WTC11 (cell line): ENCODE measurements around the gene CEP72. TPM values are rescaled to one million over a fixed set of nuclear protein-coding genes. Genes with fewer than 3 reads are reported as not detected.
A peak's percentile ranks its signal among the peaks of the same experiment; 100 is the strongest.

ENCODE experiments used
- ATAC-seq: fragments of 200-7000 bp; cut with Tn5 transposase; 2 replicates; pipeline ENCODE4 v1.10.0; 2021; ENCODE audit warnings: mild to moderate bottlenecking, moderate library complexity
- CTCF ChIA-PET: fragments of 300-600 bp; sonication (Branson Sonifier 250); formaldehyde crosslinking; loops from one replicate; lab custom pipeline; 2021; ENCODE audit warnings: antibody characterized with exemption; lab: Charles Lee
- POLR2A ChIA-PET: fragments of 350-600 bp; sonication (Branson Sonifier 250); formaldehyde crosslinking; loops from one replicate; lab custom pipeline; 2021; ENCODE audit warnings: antibody characterized with exemption; lab: Charles Lee
- DNase-seq: peaks from one replicate; pipeline ENCODE4 v3.0.0; 2021; ENCODE audit warnings: low spot score
- H3K27ac Mint-ChIP-seq: 2 replicates; pipeline ENCODE4 v1.8.0; 2021; ENCODE audit warnings: mixed read lengths
- H3K27me3 Mint-ChIP-seq: 2 replicates; pipeline ENCODE4 v1.8.0; 2021; ENCODE audit warnings: low read depth, mild to moderate bottlenecking, moderate library complexity, mixed read lengths
- H3K36me3 Mint-ChIP-seq: 2 replicates; pipeline ENCODE4 v1.8.0; 2021; ENCODE audit warnings: mixed read lengths
- H3K4me1 Mint-ChIP-seq: 2 replicates; pipeline ENCODE4 v1.8.0; 2022; ENCODE audit warnings: mixed read lengths
- H3K4me3 Mint-ChIP-seq: 2 replicates; pipeline ENCODE4 v1.8.0; 2021; ENCODE audit warnings: mild to moderate bottlenecking, moderate library complexity, mixed read lengths
- H3K9me3 Mint-ChIP-seq: 2 replicates; pipeline ENCODE4 v1.8.0; 2021; ENCODE audit warnings: mixed read lengths
- FOXP1 ChIP-seq: sonication (generic); formaldehyde crosslinking; IDR thresholded peaks from 2 replicates; pipeline ENCODE4 v1.8.0; 2022; ENCODE audit warnings: missing genetic modification reagents, mild to moderate bottlenecking, moderate library complexity, borderline replicate concordance
- GABPB1 ChIP-seq: sonication (generic); formaldehyde crosslinking; IDR thresholded peaks from 2 replicates; pipeline ENCODE4 v1.8.1; 2023; ENCODE audit warnings: mild to moderate bottlenecking, missing genetic modification reagents
- JUN ChIP-seq: sonication (generic); formaldehyde crosslinking; IDR thresholded peaks from 2 replicates; pipeline ENCODE4 v1.8.0; 2023; ENCODE audit warnings: mild to moderate bottlenecking, missing genetic modification reagents
- KAT7 ChIP-seq: sonication (generic); formaldehyde crosslinking; IDR thresholded peaks from 2 replicates; pipeline ENCODE4 v1.8.1; 2023; ENCODE audit warnings: missing genetic modification reagents, mild to moderate bottlenecking, borderline replicate concordance
- RELA ChIP-seq: sonication (generic); formaldehyde crosslinking; IDR thresholded peaks from 2 replicates; pipeline ENCODE4 v1.8.1; 2022; ENCODE audit warnings: missing genetic modification reagents, mild to moderate bottlenecking, borderline replicate concordance
- ZNF671 ChIP-seq: fragments of 250-450 bp; sonication (Bioruptor Pico); IDR thresholded peaks from 2 replicates; pipeline ENCODE4 v1.8.0; 2021; ENCODE audit warnings: mild to moderate bottlenecking
- total RNA-seq: library from RNA; stranded (reverse); gene quantifications from 3 replicates; pipeline ENCODE4 v1.2.3, GENCODE V29; 2021
- TF ChIP-seq, protein P1 (sequence below): fragments of 250-450 bp; sonication (Bioruptor Pico); IDR thresholded peaks from 2 replicates; pipeline ENCODE4 v2.1.2; 2022; ENCODE audit warnings: mild to moderate bottlenecking, moderate library complexity
- TF ChIP-seq, protein P2 (sequence below): sonication (generic); formaldehyde crosslinking; IDR thresholded peaks from 2 replicates; pipeline ENCODE4 v1.8.1; 2022; ENCODE audit warnings: mild to moderate bottlenecking, moderate library complexity, missing genetic modification reagents
- TF ChIP-seq, protein P3 (sequence below): fragments of 250-450 bp; sonication (Bioruptor Pico); IDR thresholded peaks from 2 replicates; pipeline ENCODE4 v1.9.0; 2021; ENCODE audit warnings: mild to moderate bottlenecking, borderline replicate concordance
- TF ChIP-seq, protein P4 (sequence below): fragments of 200-600 bp; IDR thresholded peaks from 2 replicates; pipeline ENCODE4 v1.8.0; 2022; ENCODE audit warnings: antibody characterized with exemption
- TF ChIP-seq, protein P5 (sequence below): sonication (generic); formaldehyde crosslinking; IDR thresholded peaks from 2 replicates; pipeline ENCODE4 v1.8.1; 2023; ENCODE audit warnings: mild to moderate bottlenecking, moderate library complexity, missing genetic modification reagents
- TF ChIP-seq, protein P6 (sequence below): sonication (generic); formaldehyde crosslinking; IDR thresholded peaks from 2 replicates; pipeline ENCODE4 v1.8.1; 2023; ENCODE audit warnings: mild to moderate bottlenecking, missing genetic modification reagents

The CEP72 gene
- total RNA-seq, 1 experiment from 2014 or later: 26.6 TPM

DNA sequence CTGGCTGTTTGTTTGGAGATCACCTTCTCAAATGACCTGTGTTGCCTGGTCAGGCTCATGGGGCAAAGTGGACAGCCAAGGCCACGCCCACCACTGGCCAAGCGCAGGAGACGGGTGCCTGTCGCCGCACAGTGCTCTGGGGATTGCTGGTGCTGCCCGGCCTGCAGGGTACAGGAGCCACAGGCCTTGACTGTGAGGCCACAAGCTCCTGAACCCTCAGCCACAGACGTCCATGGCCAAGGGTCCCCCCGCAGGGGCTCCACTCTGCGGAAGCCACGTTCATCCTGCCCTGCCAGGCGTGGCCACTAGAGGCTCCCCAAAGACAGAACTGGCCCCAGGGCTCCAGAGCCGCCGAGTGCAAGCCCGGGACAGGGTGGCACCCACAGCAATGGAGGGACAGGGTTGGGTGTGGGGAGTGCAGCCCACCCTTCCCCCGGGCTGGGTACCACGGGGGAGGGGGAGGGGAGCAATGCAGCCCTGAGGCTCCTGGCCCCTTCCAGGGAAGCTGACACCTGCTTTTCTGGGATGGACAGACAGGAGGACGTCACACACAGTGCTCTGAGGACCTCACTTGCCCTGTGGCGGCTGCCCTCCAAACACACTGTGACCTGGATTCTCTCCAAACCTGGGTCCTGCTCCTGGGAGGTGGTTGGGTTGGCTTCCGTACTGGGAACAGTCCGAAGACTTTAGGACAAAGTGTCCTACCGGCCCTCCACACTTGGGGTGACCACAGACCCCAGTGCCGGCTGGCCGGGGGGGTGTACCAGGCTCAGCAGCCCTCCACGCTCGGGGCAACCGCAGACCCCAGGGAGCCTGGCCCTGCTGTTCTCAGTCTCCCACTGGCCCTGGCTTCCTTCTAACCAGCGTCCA is 59.6 kb downstream of the CEP72 start:
- no peak overlapping the region for H3K27ac Mint-ChIP-seq
- ChIA-PET POLR2A (no interaction called here), CTCF (interaction anchor here (1.4 to 2.1 kb wide), 2 partner anchors 86 to 91 kb away, joined by 3 to 8 read pairs; no protein-coding TSS in a partner anchor)
- peak; percentile 84 for DNase-seq
- H3K9me3 Mint-ChIP-seq: no peaks in the 10 kb centered on the region
- TF ChIP-seq ZNF671 (CRISPR knock-in tag): no peak
- TF ChIP-seq RELA (CRISPR knock-in tag): no peak
- TF ChIP-seq, protein P1, sequence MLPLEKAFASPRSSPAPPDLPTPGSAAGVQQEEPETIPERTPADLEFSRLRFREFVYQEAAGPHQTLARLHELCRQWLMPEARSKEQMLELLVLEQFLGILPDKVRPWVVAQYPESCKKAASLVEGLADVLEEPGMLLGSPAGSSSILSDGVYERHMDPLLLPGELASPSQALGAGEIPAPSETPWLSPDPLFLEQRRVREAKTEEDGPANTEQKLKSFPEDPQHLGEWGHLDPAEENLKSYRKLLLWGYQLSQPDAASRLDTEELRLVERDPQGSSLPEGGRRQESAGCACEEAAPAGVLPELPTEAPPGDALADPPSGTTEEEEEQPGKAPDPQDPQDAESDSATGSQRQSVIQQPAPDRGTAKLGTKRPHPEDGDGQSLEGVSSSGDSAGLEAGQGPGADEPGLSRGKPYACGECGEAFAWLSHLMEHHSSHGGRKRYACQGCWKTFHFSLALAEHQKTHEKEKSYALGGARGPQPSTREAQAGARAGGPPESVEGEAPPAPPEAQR (CRISPR knock-in tag): no peak
- 0 out of 2 replicates have a peak, but pooled peaks have one; percentile 16 for TF ChIP-seq FOXP1 (CRISPR knock-in tag)
- TF ChIP-seq, protein P2, sequence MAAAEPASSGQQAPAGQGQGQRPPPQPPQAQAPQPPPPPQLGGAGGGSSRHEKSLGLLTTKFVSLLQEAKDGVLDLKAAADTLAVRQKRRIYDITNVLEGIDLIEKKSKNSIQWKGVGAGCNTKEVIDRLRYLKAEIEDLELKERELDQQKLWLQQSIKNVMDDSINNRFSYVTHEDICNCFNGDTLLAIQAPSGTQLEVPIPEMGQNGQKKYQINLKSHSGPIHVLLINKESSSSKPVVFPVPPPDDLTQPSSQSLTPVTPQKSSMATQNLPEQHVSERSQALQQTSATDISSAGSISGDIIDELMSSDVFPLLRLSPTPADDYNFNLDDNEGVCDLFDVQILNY (CRISPR knock-in tag): 0 out of 2 replicates have a peak, but pooled peaks have one; percentile 48
- TF ChIP-seq GABPB1 (CRISPR knock-in tag): peak; percentile 25; the same call in 1 of the 2 replicates
- TF ChIP-seq, protein P3, sequence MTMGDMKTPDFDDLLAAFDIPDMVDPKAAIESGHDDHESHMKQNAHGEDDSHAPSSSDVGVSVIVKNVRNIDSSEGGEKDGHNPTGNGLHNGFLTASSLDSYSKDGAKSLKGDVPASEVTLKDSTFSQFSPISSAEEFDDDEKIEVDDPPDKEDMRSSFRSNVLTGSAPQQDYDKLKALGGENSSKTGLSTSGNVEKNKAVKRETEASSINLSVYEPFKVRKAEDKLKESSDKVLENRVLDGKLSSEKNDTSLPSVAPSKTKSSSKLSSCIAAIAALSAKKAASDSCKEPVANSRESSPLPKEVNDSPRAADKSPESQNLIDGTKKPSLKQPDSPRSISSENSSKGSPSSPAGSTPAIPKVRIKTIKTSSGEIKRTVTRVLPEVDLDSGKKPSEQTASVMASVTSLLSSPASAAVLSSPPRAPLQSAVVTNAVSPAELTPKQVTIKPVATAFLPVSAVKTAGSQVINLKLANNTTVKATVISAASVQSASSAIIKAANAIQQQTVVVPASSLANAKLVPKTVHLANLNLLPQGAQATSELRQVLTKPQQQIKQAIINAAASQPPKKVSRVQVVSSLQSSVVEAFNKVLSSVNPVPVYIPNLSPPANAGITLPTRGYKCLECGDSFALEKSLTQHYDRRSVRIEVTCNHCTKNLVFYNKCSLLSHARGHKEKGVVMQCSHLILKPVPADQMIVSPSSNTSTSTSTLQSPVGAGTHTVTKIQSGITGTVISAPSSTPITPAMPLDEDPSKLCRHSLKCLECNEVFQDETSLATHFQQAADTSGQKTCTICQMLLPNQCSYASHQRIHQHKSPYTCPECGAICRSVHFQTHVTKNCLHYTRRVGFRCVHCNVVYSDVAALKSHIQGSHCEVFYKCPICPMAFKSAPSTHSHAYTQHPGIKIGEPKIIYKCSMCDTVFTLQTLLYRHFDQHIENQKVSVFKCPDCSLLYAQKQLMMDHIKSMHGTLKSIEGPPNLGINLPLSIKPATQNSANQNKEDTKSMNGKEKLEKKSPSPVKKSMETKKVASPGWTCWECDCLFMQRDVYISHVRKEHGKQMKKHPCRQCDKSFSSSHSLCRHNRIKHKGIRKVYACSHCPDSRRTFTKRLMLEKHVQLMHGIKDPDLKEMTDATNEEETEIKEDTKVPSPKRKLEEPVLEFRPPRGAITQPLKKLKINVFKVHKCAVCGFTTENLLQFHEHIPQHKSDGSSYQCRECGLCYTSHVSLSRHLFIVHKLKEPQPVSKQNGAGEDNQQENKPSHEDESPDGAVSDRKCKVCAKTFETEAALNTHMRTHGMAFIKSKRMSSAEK: 0 out of 2 replicates have a peak, but pooled peaks have one; percentile 36
- TF ChIP-seq KAT7: no peak
- TF ChIP-seq JUN (CRISPR knock-in tag): no peak
- TF ChIP-seq, protein P4, sequence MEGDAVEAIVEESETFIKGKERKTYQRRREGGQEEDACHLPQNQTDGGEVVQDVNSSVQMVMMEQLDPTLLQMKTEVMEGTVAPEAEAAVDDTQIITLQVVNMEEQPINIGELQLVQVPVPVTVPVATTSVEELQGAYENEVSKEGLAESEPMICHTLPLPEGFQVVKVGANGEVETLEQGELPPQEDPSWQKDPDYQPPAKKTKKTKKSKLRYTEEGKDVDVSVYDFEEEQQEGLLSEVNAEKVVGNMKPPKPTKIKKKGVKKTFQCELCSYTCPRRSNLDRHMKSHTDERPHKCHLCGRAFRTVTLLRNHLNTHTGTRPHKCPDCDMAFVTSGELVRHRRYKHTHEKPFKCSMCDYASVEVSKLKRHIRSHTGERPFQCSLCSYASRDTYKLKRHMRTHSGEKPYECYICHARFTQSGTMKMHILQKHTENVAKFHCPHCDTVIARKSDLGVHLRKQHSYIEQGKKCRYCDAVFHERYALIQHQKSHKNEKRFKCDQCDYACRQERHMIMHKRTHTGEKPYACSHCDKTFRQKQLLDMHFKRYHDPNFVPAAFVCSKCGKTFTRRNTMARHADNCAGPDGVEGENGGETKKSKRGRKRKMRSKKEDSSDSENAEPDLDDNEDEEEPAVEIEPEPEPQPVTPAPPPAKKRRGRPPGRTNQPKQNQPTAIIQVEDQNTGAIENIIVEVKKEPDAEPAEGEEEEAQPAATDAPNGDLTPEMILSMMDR: peak; percentile 70
- TF ChIP-seq, protein P5, sequence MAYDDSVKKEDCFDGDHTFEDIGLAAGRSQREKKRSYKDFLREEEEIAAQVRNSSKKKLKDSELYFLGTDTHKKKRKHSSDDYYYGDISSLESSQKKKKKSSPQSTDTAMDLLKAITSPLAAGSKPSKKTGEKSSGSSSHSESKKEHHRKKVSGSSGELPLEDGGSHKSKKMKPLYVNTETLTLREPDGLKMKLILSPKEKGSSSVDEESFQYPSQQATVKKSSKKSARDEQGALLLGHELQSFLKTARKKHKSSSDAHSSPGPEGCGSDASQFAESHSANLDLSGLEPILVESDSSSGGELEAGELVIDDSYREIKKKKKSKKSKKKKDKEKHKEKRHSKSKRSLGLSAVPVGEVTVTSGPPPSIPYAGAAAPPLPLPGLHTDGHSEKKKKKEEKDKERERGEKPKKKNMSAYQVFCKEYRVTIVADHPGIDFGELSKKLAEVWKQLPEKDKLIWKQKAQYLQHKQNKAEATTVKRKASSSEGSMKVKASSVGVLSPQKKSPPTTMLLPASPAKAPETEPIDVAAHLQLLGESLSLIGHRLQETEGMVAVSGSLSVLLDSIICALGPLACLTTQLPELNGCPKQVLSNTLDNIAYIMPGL (CRISPR knock-in tag): no peak
- TF ChIP-seq, protein P6, sequence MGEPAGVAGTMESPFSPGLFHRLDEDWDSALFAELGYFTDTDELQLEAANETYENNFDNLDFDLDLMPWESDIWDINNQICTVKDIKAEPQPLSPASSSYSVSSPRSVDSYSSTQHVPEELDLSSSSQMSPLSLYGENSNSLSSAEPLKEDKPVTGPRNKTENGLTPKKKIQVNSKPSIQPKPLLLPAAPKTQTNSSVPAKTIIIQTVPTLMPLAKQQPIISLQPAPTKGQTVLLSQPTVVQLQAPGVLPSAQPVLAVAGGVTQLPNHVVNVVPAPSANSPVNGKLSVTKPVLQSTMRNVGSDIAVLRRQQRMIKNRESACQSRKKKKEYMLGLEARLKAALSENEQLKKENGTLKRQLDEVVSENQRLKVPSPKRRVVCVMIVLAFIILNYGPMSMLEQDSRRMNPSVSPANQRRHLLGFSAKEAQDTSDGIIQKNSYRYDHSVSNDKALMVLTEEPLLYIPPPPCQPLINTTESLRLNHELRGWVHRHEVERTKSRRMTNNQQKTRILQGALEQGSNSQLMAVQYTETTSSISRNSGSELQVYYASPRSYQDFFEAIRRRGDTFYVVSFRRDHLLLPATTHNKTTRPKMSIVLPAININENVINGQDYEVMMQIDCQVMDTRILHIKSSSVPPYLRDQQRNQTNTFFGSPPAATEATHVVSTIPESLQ (CRISPR knock-in tag): no peak
- H3K36me3 Mint-ChIP-seq: peaks cover 8% of the 10 kb centered on the region
- peaks cover 13% of the 10 kb centered on the region for H3K27me3 Mint-ChIP-seq
- peak; percentile 67 for ATAC-seq
- H3K4me1 Mint-ChIP-seq: 0 out of 2 replicates have a peak, but pooled peaks cover 5% of the 10 kb centered on the region
- H3K4me3 Mint-ChIP-seq: no peak overlapping the region
